Kidney glomerular epithelial cell (primary cell): ENCODE measurements around the gene NAPG.
"Not testable (repeated sequence)": the region's sequence is repeated elsewhere in the genome, so short reads cannot be mapped to it uniquely, and the experiment has no call there.

Source experiments
- DNase-seq: peaks from one replicate; lab custom pipeline; 2025; lab: John Stamatoyannopoulos, UW

Gene NAPG

DNA sequence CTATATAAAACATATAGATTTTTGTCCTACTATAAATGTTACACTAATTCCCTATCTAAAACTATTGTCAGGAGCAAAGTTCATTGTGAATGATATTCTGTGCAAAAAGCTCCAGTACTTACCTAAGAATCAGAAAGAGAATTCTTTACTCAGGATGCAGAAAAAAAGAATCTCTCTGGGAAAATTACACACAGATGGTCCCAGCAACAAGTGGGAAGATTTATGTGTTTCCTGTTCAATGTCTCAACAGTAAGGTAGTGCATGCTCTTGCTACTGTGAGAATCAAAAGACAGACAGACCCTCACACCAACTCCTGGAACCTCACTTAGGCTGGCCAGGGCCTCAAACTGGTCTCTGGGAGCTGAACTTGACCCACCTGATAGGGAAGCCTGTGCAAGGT lies 11.2 kb upstream of the NAPG start:
- DNase-seq: no peak

DNA sequence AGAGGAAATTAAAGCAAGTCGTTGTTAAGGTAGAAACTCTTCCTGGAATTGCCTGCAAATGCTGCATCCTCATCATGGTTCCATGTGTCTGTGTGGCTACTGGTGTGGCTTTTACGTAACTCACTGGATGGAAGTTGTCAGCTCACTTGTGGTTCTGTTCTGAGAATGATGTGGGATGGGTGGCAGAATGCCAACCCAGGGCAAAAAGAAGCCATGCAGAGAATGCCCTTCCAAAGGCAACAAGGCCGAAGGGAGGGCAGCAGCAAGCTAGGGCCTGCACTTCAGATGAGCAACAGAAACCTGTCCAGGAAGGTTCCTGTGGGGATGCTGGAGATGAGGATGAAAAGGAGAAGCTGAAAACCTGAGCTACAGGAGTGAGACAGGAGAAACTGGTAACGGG lies 10.4 kb upstream of the NAPG start:
- no peak for DNase-seq

DNA sequence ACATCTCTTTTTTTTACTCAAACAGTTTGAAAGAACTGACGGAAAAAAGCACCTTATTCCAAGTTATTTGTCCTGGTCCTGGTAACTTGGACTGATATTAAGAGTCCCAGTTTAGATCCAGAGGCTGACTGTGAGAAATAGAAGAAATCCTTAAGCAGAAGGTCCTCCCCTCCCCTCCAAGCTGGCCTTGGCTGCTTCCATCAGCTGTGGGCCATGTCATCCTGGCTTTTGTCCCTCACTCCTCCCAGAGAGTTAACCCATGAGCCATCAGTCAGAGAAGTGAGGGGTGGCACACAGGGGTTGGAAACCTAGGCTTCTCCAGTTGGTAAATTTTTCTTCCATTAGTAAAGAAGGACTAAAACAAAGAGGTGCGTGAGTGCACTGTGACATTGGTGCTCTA lies 9.7 kb upstream of the NAPG start:
- no peak for DNase-seq

DNA sequence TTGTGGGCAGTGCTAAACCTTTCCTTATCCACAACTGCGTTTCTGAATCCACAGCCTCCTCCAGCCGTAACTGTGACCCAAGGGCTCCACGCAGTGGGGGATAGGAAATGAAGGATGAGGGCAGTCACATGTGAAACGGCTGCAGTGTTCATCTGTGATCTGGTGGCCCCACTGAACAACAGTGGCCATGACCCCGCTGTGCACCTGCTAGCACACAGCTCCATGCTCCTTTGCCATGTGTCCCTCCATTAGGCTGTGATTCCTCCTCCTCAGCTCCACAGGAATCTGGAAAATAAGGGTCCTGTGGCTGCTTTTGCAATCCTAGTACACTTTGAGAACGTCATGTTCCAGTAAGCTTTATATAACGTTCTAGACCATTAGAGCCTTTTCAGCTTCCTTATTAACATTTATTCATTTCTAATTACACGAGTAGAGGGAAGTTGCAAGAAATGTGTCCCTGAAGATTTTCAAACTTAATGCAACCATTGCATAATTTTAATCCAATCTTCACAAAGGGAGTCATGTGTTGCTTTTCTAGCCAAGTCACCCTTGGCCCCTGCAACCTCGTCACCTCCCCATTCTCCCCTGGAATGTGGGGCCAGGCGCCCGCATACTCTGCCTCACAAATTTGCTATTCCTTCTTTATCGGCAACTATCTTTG lies 7.1 kb upstream of the NAPG start:
- DNase-seq: no peak

DNA sequence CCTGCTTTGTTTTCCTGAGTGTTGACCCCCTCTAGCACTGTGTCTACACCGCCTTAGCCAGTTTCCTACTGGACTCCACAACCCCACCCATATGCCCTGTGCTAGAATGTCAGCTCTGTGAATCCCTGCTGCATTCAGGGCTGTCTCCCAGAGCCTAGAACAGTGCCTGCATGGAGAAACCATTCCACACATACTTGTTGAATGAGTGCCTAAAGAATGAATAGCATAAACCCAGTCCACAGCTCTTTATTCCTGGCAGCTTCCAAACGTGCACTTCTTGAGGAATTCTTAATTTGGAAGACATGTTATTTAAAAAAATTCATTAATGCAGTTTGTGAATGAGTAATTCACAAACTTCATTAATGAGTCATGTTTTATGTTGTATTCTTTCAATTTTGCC lies 6.5 kb upstream of the NAPG start:
- DNase-seq: no peak

DNA sequence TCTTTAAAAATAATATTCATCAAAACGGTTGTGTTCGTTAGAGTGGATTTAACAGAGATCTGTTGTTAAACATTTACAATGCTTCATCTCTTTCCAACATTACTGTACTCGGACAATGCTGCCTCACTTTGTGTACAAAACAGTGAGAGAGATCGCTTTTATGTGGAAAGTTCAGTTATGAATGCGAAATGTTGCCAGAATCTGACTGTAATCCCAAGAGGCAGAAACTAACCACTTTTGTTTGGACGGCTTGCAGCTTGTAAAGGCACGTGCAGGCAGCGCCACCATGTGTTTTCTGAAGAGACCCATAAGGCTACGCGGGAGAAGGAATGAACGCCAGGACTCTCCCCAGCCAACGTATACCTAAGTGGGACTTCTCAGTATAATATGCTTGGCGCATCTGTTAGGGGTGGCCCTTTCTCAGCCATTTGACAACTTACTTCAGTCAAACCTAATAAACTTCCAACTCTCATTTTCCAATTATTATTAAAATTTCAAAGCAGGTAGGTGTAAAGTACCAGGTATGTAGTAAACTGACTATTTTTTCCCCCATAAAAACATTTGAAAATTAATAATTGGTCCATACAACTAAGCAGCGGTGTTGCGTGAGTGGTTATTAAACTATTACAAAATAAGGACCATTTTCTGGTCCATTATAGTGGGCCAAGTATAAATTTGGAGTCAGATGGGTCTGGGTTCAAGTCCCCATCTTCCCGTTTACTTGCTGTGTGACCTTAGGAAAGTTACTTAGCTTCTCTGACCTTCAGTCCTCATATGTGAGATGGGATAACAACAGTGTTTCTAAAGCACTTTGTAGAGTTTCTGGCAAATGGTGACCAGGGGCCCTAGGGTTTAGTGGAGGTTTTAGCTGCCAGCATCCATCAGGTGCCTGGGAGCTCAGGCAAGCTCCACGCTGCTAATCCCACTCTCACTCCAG lies 5.6 kb upstream of the NAPG start:
- peak; percentile 59 for DNase-seq

DNA sequence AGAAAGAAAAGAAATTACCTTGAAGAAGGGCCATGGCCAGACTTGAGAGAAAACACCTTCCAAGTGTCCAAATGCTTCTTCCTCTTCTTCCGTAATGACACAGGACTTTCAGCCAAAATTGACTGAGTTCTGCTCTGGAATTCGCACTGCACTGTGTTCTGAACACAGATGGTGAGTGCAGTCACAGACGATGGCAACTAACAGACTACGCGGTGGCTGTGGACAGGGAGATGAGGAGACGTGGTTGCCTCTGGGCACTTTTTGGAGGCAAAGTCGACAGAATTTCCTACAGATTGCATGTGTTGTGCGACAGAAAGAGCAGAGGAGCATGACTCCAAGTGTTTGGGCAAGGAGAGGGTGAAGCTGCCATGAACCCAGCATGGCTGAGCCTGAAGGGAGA lies 4.3 kb upstream of the NAPG start:
- DNase-seq: no peak

DNA sequence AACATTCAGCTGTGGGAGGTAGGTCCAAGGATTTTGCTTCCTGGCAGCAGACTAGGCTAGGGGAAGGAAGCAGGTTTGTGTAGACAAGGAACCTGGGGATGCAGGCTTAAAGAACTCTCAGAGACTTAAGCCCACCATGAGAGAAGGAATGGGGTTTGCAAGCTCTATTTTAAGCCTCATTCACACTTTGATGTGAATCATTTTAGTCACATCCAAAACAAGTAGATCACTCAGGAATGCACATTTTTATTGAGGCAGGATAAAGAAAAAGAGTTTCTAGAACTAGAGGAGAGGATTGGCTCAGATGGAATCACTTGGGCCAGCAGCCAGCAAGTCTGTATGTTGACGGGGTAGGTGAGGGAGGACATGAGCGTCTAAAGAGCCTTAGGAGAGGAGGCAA lies 3.3 kb upstream of the NAPG start:
- no peak for DNase-seq

DNA sequence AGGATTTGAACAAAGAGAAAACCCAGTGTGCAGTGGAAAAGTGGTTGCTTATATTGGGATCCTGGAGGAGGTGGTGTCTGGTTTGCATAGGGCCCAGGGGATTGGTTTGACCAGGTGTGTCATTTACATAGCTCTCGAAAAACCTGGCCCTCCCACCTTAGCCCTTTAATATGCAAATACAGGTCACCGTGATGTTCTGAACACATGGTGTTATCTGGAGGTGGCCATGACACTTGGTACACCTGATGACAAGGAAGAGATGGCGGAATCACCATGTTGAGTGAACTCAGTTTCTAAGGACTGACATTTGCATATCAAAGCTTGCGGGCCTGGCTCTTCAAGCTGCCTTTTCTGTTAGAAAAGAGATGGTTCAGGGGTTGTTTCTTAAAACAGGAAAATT lies 2.3 kb upstream of the NAPG start:
- DNase-seq: no peak

DNA sequence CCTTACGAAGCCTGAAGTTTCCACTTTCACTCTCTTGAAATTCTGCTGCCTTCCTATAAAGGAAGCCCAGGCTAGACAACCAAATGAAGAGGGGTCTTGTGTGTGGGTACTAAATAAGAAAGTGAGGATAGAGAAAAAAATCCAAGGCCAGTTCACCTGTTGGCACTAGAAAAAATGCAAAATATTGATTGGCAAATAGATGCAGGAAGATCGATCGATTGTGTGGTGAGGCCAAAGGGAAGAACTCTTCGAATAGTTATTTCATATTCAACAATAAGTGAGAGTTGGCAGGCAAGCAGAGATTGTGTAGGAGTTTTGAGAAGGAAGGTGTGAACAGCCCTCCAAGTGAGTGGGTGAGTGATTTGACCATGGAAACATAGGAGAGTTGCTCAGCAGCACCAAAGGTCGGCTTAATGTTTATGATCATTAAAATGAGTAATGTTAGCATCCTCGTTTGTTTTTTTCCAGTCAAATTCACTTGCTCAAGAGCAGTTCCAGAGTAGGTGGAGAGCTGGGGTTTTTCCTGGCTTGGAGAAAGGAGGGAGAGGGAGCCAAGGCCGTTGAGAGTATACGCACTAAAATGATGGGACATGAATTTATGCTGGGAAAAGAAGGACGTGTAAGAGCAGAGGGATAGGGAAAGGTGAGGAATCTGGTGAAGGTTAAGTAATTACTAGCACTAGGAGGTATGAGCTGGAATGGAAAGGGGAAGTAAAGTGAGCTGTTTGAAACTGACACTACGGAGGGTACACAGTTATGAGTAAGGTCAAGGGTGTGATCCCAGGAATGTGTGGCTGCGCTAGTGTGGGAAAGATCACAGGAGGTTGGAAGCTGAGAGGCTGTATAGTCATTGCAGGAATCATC lies 1.1 kb upstream of the NAPG start:
- DNase-seq: peak; percentile 92

DNA sequence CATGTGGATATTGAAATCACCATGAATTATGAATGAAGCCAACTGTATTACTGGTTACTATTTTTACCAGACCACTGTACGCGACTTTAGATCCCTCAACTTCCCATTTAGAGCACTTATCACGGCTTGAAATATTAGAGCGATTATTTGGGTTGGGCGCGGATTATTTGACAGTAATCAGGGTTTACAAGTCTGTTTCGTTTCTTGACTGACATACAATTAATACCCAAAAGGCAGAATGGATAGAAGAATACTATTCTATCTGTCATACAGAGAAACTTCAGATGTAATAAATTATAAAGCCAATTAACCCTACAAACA lies 496 bp upstream of the NAPG start:
- DNase-seq: no peak

DNA sequence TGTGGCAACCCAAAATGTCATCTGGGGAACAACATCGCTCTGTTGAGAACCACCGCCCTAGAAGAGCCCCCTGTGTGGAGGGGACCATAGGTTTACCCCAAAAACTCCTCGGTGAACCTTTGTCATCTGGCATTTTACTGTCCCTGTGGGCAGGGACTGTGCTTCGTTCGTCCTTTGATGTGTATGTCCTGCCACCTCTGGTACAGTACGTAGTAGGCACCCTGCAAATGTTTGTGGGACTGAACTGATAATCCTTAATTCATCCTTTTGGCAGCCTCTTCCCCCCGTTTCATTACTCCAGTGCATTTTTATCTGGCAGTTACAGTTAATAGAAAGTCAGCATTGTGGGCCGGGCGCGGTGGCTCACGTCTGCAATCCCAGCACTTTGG lies 728 bp downstream of the NAPG start:
- DNase-seq: no peak

DNA sequence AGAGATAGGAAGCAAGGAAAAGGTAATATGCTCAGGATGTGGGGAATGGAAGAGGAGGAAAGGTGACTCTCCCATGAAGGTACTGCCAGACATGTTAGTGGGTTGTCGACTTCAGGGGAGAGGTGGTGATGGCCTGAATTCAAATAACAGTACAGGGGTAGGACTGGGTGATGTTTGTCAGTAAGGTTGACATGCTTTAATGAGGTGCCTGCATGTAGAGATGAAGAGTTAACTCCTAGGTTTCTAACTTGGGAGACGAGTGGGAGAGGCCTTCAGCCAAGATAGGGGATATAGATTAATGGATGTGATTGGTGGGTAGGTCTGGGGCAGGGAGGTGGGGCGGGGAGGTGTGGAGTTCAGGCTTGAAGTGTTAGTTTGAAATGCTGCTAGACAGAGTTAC lies 2.6 kb downstream of the NAPG start:
- DNase-seq: no peak

DNA sequence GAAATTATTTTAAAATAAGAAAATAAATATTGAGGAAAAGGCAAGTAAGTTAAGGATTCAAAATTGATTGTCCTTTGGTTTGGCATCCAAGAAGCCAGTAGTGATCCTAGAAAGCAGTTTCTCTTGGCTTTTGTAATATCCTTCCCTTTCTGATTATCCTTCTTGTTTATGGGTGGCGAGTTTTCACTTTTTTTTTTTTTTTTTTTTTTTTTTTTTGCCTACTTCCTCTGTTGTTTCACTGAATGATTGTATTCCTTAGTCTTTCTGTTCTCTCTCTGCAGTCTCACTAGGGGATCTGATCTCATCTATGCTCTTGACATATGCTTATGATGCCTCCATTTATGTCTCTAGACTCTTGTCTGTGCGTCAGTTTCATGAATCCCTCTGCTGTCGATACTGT lies 4.2 kb downstream of the NAPG start:
- no peak for DNase-seq

DNA sequence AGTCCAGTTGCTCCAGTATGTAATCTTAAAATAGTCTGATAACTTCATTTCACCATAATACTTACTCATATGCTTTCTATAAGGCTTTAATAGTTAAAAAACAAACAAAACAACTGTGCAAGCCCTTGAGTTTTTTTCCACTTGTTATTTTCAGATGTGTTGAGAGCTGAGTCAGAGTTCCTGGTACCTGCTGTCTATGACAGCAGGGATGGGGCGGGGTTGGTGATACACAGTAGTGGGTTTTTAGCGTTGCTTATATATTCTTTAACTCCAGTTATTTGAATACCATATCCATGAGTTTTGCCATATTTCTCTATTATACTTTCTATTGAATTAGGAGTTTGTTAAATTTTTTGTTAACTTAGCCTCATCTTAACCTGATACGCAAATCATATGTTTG lies 5.0 kb downstream of the NAPG start:
- DNase-seq: no peak

DNA sequence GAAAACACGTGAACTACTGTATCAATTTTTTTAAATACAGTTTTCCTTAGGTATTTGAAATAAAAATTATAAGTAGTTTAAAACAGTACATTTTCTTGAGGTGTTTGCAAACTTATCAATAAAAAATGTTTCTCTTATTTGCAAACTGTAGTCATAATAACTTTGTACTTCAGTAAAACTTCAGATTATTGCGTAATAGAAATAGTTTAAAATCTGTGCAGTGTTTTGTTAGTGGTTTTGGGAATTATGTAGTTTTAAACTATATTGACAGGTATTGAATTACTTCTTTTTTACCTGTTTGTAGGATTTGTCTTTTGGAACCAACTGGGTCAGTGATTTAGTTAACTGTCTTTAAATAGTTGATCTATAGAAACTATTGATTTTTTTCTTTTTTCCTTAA lies 7.3 kb downstream of the NAPG start:
- no peak for DNase-seq

DNA sequence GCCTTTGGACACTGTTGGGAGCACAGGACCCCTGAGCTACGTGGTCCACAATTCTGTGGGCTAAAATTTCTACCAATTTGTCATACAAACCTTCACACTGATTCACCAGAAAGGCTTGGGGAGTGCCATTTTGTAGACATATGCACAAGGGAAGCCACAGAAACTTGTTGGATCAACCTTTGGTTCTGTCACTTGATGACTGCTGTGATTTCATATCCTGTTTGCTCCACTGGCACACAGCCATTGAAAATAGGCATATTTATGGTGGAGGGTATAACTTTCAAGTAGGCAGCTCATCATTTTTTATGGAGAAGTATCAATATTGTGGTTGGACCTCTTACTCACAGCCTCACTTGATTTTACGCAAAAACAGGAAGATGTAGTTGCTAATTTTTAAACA lies 10.5 kb downstream of the NAPG start:
- no peak for DNase-seq

DNA sequence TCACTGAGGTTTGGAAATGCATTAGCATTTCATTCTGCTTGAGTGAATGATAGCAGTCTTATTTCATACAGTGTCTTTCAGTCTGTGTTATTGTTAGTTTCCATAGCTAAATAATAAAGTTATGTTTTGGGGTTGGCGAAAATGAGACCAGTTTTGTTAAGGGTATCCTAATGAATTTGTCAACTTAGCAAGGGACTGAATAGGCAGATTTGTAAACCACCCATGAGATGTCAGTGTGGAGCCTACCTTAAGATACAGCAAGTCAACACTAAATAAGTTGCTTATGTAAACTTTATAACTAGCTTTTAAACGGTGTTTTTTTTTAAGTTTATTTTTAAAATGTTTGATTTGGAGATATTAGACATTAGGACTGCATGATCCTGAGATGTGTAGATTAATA lies 11.9 kb downstream of the NAPG start:
- DNase-seq: no peak

DNA sequence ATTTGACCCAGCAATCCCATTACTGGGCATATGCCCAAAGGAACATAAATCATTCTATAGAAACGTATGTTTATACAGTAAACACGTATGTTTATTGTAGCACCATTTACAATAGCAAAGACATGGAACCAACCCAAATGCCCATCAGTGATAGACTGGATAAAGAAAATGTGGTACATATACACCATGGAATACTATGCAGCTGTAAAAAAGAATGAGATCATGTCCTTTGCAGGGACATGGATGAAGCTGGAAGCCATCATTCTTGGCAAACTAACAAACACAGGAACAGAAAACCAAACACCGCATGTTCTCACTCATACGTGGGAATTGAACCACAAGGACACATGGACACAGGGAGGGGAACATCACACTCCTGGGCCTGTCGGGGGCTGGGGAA lies 13.3 kb downstream of the NAPG start:
- DNase-seq: not testable (repeated sequence)

DNA sequence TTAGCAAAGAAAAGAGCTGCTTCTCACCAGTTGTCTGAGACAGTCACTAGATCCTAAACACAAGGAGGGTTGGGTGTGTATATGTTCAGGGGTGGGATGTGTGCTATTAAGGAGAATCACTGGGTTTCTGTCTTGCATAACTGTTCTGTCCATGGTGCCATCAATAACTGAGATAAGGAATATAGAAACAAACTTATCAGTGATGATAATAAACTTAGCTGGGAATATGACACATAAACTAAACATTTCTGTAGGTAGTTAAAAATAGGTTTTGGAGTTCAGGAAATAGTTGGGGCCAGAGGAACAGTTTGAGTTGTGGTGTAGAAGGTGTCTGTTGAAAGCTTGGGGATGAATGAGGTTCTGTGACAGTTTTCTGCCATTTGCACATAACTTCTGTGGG lies 17.4 kb downstream of the NAPG start:
- DNase-seq: no peak

DNA sequence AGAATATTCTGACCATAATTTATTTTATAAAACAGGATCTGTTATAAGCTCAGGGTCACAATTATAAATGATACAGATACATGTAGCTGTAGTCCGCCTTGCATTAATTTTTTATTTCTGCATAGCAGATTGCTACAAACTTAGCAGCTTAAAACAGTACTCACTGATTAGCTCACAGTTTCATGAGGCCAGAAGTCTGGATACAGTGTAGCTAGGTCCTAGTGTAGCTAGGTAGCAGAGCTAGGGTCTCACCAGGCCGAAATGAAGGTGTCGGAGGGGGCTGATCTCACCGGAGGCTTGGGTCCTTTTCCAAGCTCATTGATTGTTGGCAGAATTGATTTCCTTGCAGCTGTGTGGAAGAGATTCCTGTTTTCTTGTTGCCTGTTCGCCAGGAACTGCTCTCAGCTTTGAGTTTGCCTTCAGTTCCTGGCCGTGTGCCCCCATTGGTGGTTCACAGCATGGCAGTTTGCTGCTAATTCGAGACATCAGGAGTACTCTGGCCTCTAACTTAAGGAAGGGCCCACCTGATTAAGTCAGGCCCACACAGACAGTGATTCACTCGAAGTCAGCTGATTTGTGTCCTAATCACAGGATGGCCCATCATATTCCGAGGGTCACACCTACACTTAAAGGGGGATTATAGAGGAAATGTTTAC lies 18.4 kb downstream of the NAPG start:
- no peak for DNase-seq

DNA sequence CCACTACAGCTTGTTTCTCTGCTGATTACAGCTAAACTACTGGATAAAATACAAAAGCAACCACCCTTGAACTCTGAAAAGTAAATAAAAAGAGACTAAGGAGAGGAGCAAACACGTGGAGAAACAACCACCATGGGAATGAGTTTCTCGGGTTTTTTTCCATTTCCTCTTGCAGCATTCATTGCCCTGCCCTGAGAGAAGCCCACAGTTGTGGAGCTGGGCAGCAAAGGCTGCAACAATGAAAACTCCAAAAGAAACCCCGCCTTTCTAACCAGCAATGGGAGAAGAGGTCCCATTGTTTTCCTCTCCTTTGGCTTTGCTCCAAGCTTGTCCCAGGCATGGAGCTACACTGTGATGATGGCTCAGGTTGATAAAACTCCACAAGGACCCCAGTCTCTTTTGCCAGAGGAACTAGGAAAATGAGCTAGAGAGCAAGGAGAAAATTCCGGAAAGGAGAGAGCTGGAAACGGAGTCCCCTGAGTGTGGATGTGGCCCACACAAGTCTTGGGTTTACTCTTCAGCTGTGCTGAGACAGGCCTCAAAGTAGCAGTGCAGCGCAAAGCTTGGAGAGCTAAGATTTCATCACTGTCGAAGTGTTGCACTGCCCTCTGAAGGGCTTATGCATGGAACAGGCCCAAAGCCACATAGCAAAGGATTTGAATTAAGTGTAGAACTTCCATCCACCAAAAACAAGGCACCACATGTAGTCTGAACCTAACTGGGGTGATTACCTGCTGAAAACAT lies 20.9 kb downstream of the NAPG start:
- no peak for DNase-seq
